ENCODE results near the gene S100A10.

Gene S100A10, protein sequence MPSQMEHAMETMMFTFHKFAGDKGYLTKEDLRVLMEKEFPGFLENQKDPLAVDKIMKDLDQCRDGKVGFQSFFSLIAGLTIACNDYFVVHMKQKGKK

DNA sequence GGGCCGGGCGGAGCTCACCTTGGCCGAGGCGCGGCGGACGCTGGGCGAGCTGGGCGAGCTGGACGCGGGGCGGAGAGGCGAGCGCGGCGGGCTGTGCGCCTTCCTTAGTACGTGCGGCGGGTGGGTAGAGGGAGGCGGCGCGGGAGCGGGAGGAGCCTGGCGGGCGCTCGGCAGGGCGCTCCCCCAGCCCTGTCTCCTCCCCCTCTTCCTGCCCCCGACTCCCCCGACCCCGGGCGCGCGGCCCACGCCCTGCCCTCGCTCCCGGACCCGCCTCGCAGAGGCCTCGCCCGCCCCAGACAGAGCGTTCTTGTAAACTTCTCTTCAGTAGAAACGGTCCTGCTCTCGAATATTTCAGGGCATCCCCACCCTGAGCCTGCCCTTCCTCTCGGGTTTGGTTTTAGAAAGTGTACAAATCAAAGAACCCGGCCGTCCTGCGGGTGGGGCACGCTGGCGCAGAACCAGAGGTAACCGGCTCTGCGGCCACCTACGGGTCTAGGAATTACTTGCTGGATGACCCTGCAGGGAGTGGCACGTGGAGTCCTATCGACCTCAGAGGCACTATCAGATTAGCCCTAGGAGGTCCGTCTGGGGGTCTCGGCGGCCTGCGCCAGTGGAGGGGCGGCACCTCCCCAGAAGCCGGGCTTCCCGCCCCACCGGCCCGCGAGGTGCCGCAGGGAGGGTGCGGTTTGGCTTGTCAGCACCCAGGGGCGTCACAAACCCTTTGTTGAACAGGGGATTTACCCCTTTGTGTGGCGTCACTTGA, at the start of gene S100A10:
Gene S100A10 (minus strand): TSS at position 126 of the 763 bp plus-strand sequence. CDS start 7,629 bp downstream, outside the sequence.
- Mint-ChIP-seq H3K4me1 (peaks cover 54% of the 10 kb centered on the region), H3K4me3 (peak within 1 kb of the TSS; percentile 93)
- peak; percentile 70 for ATAC-seq

DNA sequence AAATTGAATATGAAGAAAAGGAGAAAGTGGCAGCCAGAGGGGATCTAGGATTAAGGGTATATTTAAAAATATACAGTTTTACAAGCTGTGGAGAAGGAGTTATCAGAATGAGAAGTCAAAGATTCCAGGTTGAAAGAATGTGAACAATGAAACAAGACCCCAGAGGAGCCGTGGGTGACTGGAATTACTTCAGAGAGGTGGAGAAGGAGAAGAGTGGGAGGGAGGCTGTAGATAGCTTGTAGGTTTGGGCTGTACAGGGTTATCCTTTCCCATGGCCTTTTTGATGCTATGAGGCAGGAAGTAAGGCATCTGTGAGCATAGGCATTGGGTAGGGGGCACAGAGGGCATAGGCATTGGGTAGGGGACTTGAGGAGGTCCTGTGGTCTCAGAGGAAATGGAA, 48.4 kb upstream of the S100A10 start:
- peaks cover 21% of the 10 kb centered on the region for H3K4me1 Mint-ChIP-seq
- H3K36me3 Mint-ChIP-seq (ENCODE audit: low read depth), result no peaks in the 10 kb centered on the region
- no peak overlapping the region for H3K27ac Mint-ChIP-seq
- no peaks in the 10 kb centered on the region for H3K27me3 Mint-ChIP-seq
- ATAC-seq (no peak), DNase-seq (no peak)
- no peak overlapping the region for H3K4me3 Mint-ChIP-seq
- H3K9me3 Mint-ChIP-seq, result no peaks in the 10 kb centered on the region

More for the DNA sequence above, at the start of gene S100A10:
- H3K27ac Mint-ChIP-seq, result peak within 1 kb of the TSS; percentile 96
- DNase-seq, result peak; percentile 76
- H3K9me3 Mint-ChIP-seq, result no peaks in the 10 kb centered on the region
- no peaks in the 10 kb centered on the region for H3K27me3 Mint-ChIP-seq
- peaks cover 6% of the 10 kb centered on the region for H3K36me3 Mint-ChIP-seq (ENCODE audit: low read depth)

DNA sequence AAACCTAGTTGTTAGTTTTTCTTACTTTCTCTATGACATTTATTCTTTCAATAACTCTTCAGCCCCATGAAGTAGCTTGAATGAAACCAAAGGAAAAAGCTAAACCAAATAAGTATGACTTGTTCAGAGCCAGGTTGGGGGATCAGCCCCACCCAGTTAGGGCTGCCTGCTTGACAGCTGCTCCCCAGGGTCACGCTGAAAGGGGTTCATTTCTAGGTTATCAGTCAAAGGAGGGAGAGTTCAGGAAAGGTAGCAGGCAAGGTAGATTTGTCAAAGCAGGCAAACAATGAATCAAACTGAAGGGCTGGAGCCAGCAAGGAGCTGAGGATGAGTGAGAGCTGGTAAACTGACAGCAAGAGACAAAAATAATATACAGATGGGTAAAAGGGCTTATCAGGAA, 46.2 kb upstream of the S100A10 start:
- no peak overlapping the region for H3K4me3 Mint-ChIP-seq
- no peaks in the 10 kb centered on the region for H3K9me3 Mint-ChIP-seq
- ATAC-seq (no peak), DNase-seq (no peak)
- peaks cover 7% of the 10 kb centered on the region for H3K36me3 Mint-ChIP-seq (ENCODE audit: low read depth)
- H3K27ac Mint-ChIP-seq, result no peak overlapping the region
- H3K27me3 Mint-ChIP-seq, result no peaks in the 10 kb centered on the region
- peaks cover 22% of the 10 kb centered on the region for H3K4me1 Mint-ChIP-seq

DNA sequence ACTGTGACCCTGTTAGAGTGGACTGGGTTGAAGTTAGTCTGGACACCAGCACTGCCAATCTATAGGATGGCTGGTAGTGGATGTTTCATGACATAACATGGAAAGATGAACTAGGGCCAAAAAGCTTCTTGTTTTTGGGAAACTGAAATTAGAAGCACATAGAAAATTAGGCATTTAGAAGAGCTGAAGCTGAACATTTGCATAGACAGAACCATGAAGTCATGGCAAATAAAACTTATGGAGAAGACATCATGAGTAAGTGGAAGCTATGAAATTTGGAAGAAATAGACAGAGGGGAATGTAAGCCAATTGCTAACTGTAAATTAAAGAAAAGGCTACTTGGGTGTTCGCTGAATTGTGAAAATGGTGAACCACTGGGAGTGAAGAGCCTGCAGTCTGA, 45.8 kb upstream of the S100A10 start:
- Mint-ChIP-seq H3K27ac (no peak overlapping the region), H3K4me1 (peaks cover 26% of the 10 kb centered on the region), H3K36me3 (ENCODE audit: low read depth) (peaks cover 9% of the 10 kb centered on the region), H3K27me3 (no peaks in the 10 kb centered on the region), H3K4me3 (no peak overlapping the region), H3K9me3 (no peaks in the 10 kb centered on the region)
- ATAC-seq, result no peak
- DNase-seq, result no peak

DNA sequence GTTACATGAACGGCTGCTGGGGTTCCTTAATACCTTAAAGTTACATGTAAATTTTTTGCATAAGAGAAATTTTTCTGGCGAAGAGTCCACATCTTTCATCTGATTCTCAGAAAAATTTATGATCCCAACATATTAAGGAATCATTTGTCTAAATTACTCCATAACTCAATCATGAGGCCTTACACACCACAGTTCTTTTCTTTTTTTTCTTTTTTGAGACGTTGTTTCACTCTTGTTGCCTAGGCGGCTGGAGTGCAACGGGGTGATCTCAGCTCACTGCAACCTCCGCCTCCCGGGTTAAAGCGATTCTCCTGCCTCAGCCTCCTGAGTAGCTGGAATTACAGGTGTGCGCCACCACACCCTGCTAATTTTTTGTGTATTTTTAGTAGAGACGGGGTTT, 45.2 kb upstream of the S100A10 start:
- Mint-ChIP-seq H3K27ac (no peak overlapping the region), H3K4me1 (peaks cover 31% of the 10 kb centered on the region)
- ATAC-seq, result no peak

DNA sequence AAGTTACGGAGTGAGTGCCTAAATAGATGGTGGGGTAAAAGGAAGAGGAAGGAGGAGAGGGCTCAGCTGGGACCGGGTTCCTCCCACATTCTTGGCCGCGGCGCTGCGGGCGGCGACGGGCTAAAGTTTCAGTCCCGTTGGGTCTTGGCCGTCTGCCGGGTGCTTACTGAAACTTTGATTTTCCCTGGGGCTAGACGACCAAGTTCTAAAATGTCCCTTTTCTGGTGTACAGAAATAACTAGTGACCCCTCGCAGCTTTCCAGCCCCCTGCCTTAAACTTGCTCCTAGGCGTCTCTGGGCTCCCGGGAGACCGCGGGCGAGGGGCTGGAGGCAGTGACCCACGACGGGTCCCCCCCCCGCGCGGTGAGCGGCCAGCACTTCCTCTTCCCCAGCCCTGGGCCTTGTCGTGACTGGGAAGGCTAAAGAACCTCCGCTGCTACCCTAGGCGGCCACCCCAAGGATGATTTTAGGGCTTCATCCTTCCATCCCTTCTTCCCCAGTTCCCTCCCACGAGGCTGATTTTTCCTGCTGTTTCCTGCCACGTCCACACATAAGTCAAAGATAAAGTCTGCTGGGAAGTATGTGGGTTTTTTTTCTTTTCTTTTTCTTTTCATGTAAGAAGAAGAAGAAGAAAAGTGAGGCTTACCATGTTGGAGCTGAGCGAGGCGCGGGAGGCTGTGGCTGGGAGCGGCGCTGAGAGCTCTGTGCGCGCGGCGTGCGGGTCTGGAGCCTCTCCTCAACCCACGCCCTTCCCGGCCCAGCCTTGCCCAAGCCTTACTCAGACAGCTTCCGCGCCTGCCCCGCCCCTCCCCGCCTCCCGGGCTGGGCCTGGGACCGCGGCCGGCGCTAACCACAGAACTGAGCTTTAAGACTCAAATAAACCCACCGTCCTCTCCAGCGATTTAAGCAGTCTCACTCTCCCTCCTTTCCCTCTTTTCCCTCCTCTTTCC, 42.9 kb upstream of the S100A10 start, which contains the start of gene S100A11:
Gene S100A11 (minus strand): TSS at position 738 of the 950 bp plus-strand sequence. CDS start 89 bp downstream, at position 649.
- H3K27me3 Mint-ChIP-seq, result no peaks in the 10 kb centered on the region
- peaks cover 40% of the 10 kb centered on the region for H3K4me1 Mint-ChIP-seq
- DNase-seq, result peak; percentile 87
- peak; percentile 85 for ATAC-seq
- H3K9me3 Mint-ChIP-seq, result no peaks in the 10 kb centered on the region
- H3K36me3 Mint-ChIP-seq (ENCODE audit: low read depth), result peaks cover 35% of the 10 kb centered on the region
- peak within 1 kb of the TSS; percentile 94 for H3K27ac Mint-ChIP-seq
- peak within 1 kb of the TSS; percentile 95 for H3K4me3 Mint-ChIP-seq

More for the DNA sequence above, 45.2 kb upstream of the S100A10 start:
- H3K36me3 Mint-ChIP-seq (ENCODE audit: low read depth), result peaks cover 12% of the 10 kb centered on the region
- H3K9me3 Mint-ChIP-seq, result no peaks in the 10 kb centered on the region
- no peak for DNase-seq
- no peak overlapping the region for H3K4me3 Mint-ChIP-seq
- no peaks in the 10 kb centered on the region for H3K27me3 Mint-ChIP-seq

DNA sequence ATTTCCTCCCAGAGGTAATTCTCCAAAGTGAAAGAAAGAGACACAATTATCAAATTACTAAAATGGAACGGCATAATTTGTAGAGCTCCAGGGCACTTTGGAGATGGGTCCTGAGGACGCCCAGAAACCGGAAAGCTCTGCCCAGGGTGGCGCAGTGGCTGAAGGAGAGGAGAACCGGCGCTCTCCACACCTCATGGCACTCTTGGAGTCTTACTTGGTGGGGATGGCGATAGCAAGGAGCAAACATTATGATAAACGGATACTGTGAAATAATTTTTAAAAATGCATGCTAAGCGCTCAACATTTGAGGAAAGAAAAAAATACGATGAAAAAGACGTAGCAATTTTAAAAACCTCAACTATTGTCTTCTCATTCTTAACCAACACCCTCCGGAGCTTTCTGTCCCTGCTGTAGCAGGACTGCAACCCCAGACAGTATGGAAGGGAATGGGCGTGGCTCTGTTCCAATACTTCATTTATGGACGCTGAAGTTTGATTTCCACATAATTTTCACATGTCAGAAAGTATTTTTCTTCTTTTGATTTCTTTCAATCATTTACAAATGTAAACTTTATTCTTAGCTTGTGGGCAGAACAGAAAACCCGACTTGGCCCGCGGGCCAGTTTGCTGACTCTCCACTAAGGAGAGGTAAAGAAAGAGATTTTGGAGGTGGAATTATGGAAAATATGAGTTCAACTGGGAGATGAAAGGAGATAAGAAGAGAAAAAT, 42.0 kb upstream of the S100A10 start:
- H3K9me3 Mint-ChIP-seq, result peaks cover 1% of the 10 kb centered on the region
- DNase-seq, result no peak
- H3K4me3 Mint-ChIP-seq, result peak overlapping the region; percentile 95
- peaks cover 42% of the 10 kb centered on the region for H3K36me3 Mint-ChIP-seq (ENCODE audit: low read depth)
- no peak for ATAC-seq
- peak overlapping the region; percentile 94 for H3K27ac Mint-ChIP-seq
- no peaks in the 10 kb centered on the region for H3K27me3 Mint-ChIP-seq
- H3K4me1 Mint-ChIP-seq, result peaks cover 41% of the 10 kb centered on the region

DNA sequence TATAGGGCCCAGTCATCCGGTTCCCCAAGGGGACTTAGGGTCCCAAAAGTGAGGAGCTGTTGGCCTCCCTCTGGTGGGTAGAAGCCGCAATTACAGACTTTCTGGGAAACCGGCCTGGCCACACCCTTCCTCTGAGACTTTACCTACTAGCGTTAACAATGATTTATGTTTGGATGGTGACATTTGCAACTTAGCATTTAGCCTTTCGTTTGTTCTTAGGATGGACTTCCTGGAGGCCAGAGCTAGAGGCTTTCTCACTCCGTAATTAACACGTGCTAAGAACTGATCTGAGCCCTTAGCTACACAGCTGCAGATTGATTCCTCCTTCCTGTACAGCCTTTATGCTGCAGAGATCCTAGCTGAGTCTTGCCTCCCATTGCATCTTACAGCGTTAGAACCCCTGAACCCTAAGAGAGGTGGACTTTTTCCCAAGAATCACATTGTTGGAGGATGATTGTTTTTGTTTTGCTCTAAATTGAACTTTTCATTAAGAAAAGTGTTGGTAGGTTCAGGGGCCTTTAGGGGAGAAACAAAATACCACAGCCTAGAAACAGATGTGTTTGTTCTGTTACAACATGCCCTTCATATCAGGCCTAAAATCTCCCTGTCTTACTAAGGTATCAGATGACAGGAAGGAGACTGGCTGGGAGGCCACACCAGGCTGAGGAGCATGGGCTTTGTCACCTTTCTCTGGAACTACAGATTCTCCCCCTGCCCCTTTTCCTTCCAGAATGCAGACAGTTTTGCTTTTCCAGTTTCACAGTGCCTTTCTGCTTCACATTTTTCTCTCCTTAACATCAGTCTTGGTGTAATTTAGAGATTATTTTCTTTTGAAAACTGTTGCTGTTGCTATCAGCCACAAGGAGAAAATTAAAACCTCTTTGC, 41.2 kb upstream of the S100A10 start:
- Mint-ChIP-seq H3K27me3 (no peaks in the 10 kb centered on the region), H3K36me3 (ENCODE audit: low read depth) (peaks cover 44% of the 10 kb centered on the region), H3K4me3 (peak overlapping the region; percentile 95), H3K4me1 (peaks cover 44% of the 10 kb centered on the region), H3K27ac (peak overlapping the region; percentile 94), H3K9me3 (peaks cover 4% of the 10 kb centered on the region)
- DNase-seq (peak; percentile 76), ATAC-seq (peak; percentile 67)

DNA sequence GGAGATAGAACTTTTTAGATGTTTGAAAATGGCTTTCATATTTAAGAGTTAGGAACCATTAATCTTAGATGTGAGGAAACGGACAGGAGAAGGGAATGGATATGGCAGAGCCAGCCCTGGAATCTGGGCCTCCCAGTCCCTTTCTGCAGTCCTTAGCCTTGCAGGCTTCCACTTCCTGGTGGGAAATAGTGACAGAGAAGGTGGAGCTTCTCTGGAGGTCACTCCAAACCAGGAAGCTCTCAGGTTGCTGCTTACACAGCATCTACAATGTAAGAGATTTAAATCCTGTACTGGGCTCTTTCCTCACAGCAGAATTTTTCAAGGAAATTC, 40.6 kb upstream of the S100A10 start:
- ATAC-seq (peak; percentile 4), DNase-seq (no peak)
- Mint-ChIP-seq H3K27me3 (no peaks in the 10 kb centered on the region), H3K9me3 (peaks cover 4% of the 10 kb centered on the region), H3K36me3 (ENCODE audit: low read depth) (peaks cover 44% of the 10 kb centered on the region), H3K27ac (peak overlapping the region; percentile 94), H3K4me1 (peaks cover 49% of the 10 kb centered on the region), H3K4me3 (peak overlapping the region; percentile 95)

DNA sequence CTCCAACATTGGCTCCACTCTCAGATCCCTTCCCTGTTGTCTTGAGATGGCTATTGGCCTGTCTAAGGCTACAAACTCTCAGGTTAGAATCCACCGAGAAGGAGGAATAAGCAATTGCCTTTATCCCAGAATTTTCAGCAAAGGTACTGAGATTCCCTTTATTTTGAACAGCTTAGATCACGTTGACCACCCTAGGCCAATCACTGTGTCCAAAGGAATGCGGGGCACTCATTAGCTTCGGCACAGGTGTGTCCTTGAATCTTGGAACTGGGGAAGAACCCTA, 36.2 kb upstream of the S100A10 start:
- Mint-ChIP-seq H3K9me3 (peaks cover 7% of the 10 kb centered on the region), H3K36me3 (ENCODE audit: low read depth) (peaks cover 40% of the 10 kb centered on the region), H3K4me1 (peaks cover 36% of the 10 kb centered on the region), H3K4me3 (no peak overlapping the region), H3K27me3 (no peaks in the 10 kb centered on the region), H3K27ac (no peak overlapping the region)
- no peak for ATAC-seq
- DNase-seq, result no peak

DNA sequence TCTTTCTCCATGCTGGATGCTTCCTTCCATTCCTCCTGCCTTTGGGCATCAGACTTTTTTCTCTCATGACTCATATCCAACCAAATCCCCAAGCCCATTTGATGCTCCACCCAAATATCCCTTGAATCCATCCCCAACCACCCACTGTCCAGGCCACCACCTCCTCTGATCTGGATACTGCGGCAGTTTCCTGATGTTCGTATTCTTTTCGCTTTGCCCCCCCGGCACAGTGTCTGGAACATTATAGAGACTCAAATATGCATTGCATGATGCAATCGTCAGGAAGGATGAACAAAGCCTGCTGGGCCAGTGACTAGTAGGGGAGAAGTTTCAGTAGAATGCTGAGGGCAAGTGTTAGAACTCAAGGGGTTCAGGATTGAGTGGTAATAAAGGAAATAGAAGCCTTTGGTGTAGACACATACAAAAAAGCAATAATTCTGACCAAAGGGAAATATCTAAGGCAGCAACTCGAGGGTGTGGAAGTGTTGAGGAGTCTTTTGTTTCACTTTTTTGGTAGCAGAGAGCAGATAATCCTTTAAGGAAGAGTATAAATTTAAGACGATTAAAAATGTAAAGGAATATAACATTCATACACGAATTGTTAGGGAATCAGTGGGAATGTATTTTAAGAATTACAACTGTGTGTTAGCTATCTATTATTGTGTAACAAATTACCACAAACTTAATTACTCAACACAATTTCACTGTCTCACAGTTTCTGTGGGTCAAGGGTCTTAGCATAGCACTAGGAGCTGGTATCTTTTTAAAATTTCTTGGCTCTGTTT, 35.7 kb upstream of the S100A10 start:
- peak; percentile 65 for ATAC-seq
- H3K4me1 Mint-ChIP-seq, result peaks cover 31% of the 10 kb centered on the region
- peaks cover 38% of the 10 kb centered on the region for H3K36me3 Mint-ChIP-seq (ENCODE audit: low read depth)
- no peak overlapping the region for H3K4me3 Mint-ChIP-seq
- no peaks in the 10 kb centered on the region for H3K27me3 Mint-ChIP-seq
- H3K9me3 Mint-ChIP-seq, result peaks cover 7% of the 10 kb centered on the region
- peak overlapping the region; percentile 89 for H3K27ac Mint-ChIP-seq
- DNase-seq, result peak; percentile 22

DNA sequence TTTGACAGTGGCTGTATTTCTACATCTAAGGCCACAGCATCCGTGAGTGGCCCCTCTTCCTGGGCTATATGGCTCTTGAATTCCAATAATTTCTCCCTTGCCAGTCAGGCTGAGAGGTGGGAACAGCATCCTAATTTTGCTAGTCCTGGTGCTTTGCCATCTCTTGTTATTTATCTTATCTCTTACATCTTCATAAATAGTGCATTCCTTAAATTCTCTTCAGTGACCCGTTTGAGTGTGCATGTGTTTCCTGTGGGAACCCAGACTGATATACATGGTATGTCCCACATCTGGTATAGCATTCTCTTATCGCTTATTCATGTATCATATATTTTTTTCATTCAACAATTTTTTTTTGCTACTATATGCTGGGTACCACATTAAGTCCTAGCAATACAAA, 33.2 kb upstream of the S100A10 start:
- Mint-ChIP-seq H3K27me3 (no peaks in the 10 kb centered on the region), H3K9me3 (peaks cover 7% of the 10 kb centered on the region), H3K27ac (no peak overlapping the region), H3K4me1 (peaks cover 18% of the 10 kb centered on the region), H3K36me3 (ENCODE audit: low read depth) (peaks cover 15% of the 10 kb centered on the region), H3K4me3 (no peak overlapping the region)
- no peak for ATAC-seq
- DNase-seq, result no peak

DNA sequence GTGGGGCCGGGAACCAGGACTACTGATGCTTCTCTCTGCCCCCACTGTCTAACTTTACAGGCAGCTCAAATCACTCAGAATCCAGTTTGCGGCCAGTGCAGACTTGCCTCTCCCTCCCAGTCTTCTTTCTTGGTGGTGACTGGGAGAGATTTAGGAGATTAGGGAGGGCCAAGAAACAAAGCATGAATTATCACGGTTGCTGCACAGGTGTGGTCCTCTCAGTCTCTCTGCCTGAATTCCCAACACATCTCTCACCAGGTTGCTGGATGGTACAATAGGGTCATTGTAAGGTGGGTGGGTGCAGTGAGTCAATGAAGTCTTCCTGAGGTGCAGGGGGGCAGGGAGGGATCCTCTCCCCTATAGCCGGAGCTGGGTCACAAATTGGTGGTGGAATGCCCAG, 30.6 kb upstream of the S100A10 start:
- H3K9me3 Mint-ChIP-seq, result peaks cover 3% of the 10 kb centered on the region
- DNase-seq (no peak), ATAC-seq (no peak)
- H3K27ac Mint-ChIP-seq, result no peak overlapping the region
- H3K4me3 Mint-ChIP-seq, result no peak overlapping the region
- H3K4me1 Mint-ChIP-seq, result peaks cover 8% of the 10 kb centered on the region
- peaks cover 3% of the 10 kb centered on the region for H3K36me3 Mint-ChIP-seq (ENCODE audit: low read depth)
- H3K27me3 Mint-ChIP-seq, result no peaks in the 10 kb centered on the region

Data from activated naive CD8-positive, alpha-beta T cell treated with anti-CD3 and anti-CD28 coated beads, Interleukin-2, amount 50 U/mL, for 24 hours (primary cell).